Measurements from ENCODE around the gene NEDD4.

GRCh38 chr15:55990516-55990915 is 2.9 kb downstream of the NEDD4 start:
- TF ChIP-seq CTCF (IDR thresholded peaks at IDR 0.05) (no peak), POLR2A (IDR thresholded peaks at IDR 0.05) (no peak)
